ENCODE results near the gene PAK3. TPM values are rescaled to one million over a fixed set of nuclear protein-coding genes. Genes with fewer than 3 reads are reported as not detected.

PAK3 gene
- total and polyA plus RNA-seq, 2 of the 8 experiments (the other 6 are each of a cell fraction or from before 2014, with no cell fraction given): 0.80 to 7.2 TPM

GRCh38 chrX:111123606-111124179, 27.7 kb downstream of the PAK3 start (continued):
- TF ChIP-seq, protein P1, sequence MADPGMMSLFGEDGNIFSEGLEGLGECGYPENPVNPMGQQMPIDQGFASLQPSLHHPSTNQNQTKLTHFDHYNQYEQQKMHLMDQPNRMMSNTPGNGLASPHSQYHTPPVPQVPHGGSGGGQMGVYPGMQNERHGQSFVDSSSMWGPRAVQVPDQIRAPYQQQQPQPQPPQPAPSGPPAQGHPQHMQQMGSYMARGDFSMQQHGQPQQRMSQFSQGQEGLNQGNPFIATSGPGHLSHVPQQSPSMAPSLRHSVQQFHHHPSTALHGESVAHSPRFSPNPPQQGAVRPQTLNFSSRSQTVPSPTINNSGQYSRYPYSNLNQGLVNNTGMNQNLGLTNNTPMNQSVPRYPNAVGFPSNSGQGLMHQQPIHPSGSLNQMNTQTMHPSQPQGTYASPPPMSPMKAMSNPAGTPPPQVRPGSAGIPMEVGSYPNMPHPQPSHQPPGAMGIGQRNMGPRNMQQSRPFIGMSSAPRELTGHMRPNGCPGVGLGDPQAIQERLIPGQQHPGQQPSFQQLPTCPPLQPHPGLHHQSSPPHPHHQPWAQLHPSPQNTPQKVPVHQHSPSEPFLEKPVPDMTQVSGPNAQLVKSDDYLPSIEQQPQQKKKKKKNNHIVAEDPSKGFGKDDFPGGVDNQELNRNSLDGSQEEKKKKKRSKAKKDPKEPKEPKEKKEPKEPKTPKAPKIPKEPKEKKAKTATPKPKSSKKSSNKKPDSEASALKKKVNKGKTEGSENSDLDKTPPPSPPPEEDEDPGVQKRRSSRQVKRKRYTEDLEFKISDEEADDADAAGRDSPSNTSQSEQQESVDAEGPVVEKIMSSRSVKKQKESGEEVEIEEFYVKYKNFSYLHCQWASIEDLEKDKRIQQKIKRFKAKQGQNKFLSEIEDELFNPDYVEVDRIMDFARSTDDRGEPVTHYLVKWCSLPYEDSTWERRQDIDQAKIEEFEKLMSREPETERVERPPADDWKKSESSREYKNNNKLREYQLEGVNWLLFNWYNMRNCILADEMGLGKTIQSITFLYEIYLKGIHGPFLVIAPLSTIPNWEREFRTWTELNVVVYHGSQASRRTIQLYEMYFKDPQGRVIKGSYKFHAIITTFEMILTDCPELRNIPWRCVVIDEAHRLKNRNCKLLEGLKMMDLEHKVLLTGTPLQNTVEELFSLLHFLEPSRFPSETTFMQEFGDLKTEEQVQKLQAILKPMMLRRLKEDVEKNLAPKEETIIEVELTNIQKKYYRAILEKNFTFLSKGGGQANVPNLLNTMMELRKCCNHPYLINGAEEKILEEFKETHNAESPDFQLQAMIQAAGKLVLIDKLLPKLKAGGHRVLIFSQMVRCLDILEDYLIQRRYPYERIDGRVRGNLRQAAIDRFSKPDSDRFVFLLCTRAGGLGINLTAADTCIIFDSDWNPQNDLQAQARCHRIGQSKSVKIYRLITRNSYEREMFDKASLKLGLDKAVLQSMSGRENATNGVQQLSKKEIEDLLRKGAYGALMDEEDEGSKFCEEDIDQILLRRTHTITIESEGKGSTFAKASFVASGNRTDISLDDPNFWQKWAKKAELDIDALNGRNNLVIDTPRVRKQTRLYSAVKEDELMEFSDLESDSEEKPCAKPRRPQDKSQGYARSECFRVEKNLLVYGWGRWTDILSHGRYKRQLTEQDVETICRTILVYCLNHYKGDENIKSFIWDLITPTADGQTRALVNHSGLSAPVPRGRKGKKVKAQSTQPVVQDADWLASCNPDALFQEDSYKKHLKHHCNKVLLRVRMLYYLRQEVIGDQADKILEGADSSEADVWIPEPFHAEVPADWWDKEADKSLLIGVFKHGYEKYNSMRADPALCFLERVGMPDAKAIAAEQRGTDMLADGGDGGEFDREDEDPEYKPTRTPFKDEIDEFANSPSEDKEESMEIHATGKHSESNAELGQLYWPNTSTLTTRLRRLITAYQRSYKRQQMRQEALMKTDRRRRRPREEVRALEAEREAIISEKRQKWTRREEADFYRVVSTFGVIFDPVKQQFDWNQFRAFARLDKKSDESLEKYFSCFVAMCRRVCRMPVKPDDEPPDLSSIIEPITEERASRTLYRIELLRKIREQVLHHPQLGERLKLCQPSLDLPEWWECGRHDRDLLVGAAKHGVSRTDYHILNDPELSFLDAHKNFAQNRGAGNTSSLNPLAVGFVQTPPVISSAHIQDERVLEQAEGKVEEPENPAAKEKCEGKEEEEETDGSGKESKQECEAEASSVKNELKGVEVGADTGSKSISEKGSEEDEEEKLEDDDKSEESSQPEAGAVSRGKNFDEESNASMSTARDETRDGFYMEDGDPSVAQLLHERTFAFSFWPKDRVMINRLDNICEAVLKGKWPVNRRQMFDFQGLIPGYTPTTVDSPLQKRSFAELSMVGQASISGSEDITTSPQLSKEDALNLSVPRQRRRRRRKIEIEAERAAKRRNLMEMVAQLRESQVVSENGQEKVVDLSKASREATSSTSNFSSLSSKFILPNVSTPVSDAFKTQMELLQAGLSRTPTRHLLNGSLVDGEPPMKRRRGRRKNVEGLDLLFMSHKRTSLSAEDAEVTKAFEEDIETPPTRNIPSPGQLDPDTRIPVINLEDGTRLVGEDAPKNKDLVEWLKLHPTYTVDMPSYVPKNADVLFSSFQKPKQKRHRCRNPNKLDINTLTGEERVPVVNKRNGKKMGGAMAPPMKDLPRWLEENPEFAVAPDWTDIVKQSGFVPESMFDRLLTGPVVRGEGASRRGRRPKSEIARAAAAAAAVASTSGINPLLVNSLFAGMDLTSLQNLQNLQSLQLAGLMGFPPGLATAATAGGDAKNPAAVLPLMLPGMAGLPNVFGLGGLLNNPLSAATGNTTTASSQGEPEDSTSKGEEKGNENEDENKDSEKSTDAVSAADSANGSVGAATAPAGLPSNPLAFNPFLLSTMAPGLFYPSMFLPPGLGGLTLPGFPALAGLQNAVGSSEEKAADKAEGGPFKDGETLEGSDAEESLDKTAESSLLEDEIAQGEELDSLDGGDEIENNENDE (IDR thresholded peaks at IDR 0.05; ENCODE audit: insufficient replicate concordance, low read length): no peak
- TF ChIP-seq SP4 (IDR thresholded peaks at IDR 0.05; ENCODE audit: low read length): no peak
- TF ChIP-seq SAP30 (IDR thresholded peaks at IDR 0.05; ENCODE audit: insufficient read depth, insufficient replicate concordance, low read length): no peak
- no peak for TF ChIP-seq TCF12 (IDR thresholded peaks at IDR 0.05; ENCODE audit: low read depth, low read length)
- no peak for TF ChIP-seq SP2 (IDR thresholded peaks at IDR 0.05; ENCODE audit: low read length)
- no peak for TF ChIP-seq E2F6 (IDR thresholded peaks at IDR 0.05)
- TF ChIP-seq JUN (IDR thresholded peaks at IDR 0.05; ENCODE audit: low read depth, low read length): no peak
- TF ChIP-seq TEAD4 (IDR thresholded peaks at IDR 0.05; ENCODE audit: low read depth, low read length): no peak
- no peak for TF ChIP-seq RNF2 (IDR thresholded peaks at IDR 0.05; ENCODE audit: borderline replicate concordance, low read depth, low read length, missing control alignments, poor library complexity, severe bottlenecking)
- no peak for TF ChIP-seq EZH2 (IDR thresholded peaks at IDR 0.05; ENCODE audit: low read depth, low read length, severe bottlenecking)
